GM12874 (cell line): ENCODE data around the gene ZNF304.

Source experiments
- TF ChIP-seq, protein P1 (sequence below): IDR thresholded peaks from 2 replicates; pipeline ENCODE4 v1.5.1; 2011; ENCODE audit warnings: low read depth, mild to moderate bottlenecking, control low read depth, low read length, moderate library complexity; ENCODE audit not compliant: insufficient read depth

ZNF304 gene

DNA sequence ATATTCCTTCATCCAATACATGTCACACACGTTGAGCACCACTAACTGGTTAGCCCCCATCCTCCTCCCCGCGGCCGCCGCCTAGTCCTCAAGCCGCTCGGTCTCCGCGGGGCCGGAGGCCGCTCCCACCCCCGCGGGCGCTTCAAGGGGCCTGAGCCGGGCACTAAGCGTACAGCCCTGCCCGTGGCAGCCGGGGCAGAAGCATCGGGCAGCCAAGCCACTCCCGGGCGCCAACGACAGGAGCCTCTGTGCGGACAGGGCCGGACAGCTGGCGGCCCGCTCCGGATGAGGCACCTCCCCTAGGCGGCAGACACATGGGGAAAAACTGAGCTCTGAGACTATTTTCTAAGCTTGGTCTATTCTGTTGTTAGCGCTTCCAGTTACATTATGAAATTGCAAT, 33.6 kb upstream of the ZNF304 start:
- TF ChIP-seq, protein P1, sequence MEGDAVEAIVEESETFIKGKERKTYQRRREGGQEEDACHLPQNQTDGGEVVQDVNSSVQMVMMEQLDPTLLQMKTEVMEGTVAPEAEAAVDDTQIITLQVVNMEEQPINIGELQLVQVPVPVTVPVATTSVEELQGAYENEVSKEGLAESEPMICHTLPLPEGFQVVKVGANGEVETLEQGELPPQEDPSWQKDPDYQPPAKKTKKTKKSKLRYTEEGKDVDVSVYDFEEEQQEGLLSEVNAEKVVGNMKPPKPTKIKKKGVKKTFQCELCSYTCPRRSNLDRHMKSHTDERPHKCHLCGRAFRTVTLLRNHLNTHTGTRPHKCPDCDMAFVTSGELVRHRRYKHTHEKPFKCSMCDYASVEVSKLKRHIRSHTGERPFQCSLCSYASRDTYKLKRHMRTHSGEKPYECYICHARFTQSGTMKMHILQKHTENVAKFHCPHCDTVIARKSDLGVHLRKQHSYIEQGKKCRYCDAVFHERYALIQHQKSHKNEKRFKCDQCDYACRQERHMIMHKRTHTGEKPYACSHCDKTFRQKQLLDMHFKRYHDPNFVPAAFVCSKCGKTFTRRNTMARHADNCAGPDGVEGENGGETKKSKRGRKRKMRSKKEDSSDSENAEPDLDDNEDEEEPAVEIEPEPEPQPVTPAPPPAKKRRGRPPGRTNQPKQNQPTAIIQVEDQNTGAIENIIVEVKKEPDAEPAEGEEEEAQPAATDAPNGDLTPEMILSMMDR: no peak

DNA sequence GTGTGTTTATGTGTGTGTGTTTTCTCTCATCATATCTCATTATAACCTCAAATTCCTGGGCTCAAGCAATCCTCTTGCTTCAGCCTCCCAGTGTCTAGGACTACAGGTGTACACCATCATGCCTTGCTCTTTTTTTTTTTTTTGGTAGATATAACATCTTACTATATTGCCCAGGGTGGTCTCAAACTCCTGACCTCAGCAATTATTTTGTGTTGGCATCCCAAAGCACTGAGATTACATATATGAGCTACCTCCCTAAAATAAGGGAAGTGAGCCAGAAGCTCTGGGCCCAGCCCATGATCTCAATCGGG, 31.2 kb upstream of the ZNF304 start:
- TF ChIP-seq, protein P1: no peak

DNA sequence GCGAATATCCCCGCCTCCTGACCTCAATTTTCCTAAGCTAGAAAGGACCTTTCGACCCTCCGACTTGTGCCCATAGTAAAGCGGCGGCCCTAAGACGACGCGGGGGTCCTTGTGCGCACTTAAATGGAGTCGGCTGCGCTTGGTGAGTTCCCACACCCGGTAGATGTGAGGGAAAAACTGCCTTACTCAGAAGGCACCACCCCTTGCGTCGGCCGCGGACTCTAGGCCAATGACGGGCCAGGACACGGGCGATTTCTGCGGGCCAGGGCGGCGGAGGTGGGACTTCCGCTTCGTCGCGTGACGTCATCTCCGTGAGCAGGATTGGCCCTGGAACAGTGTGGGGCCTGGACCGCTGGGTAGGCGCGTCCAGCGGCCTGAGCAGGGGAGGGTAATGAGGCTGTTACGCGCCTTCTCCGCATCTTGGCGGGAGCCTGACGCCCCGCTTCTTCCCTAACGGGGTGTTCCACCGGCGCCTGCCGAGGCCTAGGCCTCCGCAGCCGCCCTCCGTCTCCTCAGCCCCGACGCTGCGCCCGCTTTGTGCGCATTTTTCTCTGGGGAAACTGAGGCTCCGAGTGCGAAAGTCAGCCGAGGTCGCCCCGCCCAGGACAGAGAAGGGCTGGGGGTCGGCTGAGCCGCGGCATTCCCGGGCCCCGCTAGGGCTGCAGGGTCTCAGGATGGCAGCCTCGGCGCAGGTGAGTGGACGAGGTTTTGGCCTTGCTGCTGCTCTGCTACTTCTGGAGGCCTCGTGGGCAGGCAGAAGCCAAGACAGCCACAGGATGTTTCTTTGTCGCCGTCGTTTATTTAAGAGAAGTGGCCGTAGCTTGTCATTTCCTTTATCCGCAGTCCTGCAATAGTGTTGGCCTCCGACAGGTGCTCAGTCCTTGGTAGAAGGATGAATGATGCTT, 30.6 kb upstream of the ZNF304 start, which contains the start of gene ZNF543:
TSS of gene ZNF543 (plus strand) at position 293 of the 905 bp plus-strand sequence. CDS start at position 675, 382 bp downstream.
- TF ChIP-seq, protein P1: no peak

DNA sequence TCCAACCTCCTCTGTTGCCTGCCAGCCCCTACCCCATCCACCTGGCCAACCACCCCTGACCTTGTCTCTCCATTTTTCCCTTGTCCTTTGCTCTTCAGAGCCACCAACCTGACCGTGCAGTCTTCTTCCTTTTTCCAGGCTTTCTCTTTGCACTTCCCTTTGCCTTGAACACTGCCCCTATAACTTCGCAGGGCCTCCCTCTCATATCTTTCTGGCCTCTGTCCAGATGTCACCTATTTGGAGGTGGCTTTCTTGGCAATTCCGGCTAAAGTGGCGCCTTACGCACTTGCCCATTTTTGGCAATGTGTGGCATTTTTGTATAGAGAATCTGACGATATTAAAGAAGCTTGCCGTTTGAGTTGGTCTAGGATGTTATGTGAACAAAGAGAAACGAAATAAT, 30.0 kb upstream of the ZNF304 start:
- TF ChIP-seq, protein P1: no peak

DNA sequence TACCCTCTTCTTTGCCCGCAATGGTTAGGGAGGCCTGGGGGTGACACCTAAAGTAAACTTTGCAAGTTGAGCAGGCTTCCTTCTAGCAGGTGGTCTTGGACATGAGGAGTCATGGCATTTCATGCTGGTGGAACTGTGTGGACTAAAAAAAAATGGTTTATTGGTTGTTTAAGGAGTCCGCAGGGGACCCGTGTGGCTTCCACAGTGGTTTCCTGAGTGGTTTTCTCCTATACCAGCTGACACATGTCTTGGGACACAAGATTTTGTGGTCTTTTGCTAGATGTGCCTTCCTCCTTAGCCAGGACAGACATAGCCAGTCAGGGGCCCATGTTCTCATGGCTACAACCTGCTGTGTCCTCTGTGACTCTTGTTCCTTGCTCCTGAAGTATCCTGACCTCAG, 29.3 kb upstream of the ZNF304 start:
- TF ChIP-seq, protein P1: no peak

DNA sequence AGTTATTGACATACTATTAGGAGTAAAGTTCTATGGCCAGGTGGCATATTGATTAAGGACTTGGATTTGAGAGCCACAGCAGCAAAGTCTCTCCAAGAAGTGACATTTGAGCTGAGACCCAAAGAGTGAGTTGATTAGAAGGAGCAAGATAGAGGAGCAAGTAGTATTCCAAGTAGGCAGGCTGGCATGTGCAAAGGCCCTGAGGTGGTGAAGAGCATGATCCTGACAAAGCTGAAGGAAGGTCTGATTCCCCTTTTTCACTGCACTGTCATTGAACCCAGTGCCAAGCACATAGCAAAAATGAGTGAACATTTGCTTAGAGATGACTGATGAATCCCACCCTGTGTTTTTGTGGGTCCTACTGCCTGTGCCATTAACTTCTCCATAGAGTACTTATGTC, 26.1 kb upstream of the ZNF304 start:
- TF ChIP-seq, protein P1: no peak

DNA sequence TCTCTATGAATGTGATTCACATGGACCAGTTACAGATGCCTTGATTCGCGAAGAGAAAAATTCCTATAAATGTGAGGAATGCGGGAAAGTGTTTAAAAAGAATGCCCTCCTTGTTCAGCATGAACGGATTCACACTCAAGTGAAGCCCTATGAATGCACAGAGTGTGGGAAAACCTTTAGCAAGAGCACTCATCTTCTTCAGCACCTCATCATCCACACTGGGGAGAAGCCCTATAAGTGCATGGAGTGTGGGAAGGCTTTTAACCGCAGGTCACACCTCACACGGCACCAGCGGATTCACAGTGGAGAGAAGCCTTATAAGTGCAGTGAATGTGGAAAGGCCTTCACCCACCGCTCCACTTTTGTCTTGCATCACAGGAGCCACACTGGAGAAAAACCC, 23.1 kb upstream of the ZNF304 start:
- TF ChIP-seq, protein P1: no peak
